Endodermal cell (in vitro differentiated cells): Measurements from ENCODE around the gene YWHAQ. TPM values are rescaled to one million over a fixed set of nuclear protein-coding genes. Genes with fewer than 3 reads are reported as not detected.

ENCODE experiments used
- DNase-seq: peaks from one replicate; pipeline ENCODE4 v3.0.0-alpha.2; 2017
- H3K27ac ChIP-seq: 2 replicates; pipeline ENCODE4 v1.5.1; 2013; ENCODE audit warnings: mild to moderate bottlenecking, low read depth, low read length, moderate library complexity
- H3K27me3 ChIP-seq: 2 replicates; pipeline ENCODE4 v1.6.1; 2013; ENCODE audit warnings: mild to moderate bottlenecking, low read length, moderate library complexity; ENCODE audit not compliant: insufficient read depth, control insufficient read depth, poor library complexity, severe bottlenecking
- H3K36me3 ChIP-seq: 2 replicates; pipeline ENCODE4 v1.7.0; 2013; ENCODE audit warnings: mild to moderate bottlenecking, low read length, moderate library complexity; ENCODE audit not compliant: control insufficient read depth, insufficient read depth
- H3K4me1 ChIP-seq: one replicate; pipeline ENCODE4 v1.7.0; 2013; ENCODE audit warnings: low read length; ENCODE audit not compliant: control insufficient read depth, insufficient read depth
- H3K4me3 ChIP-seq: 2 replicates; pipeline ENCODE4 v1.5.1; 2013; ENCODE audit warnings: mild to moderate bottlenecking, low read length, moderate library complexity
- H3K9ac ChIP-seq: 2 replicates; pipeline ENCODE4 v1.6.1; 2013; ENCODE audit warnings: mild to moderate bottlenecking, low read length, moderate library complexity; ENCODE audit not compliant: poor library complexity, severe bottlenecking; ENCODE audit errors: extremely low read depth
- H3K9me3 ChIP-seq: 2 replicates; pipeline ENCODE4 v1.6.1; 2013; ENCODE audit warnings: mild to moderate bottlenecking, low read length, moderate library complexity; ENCODE audit not compliant: control insufficient read depth
- H3K27ac Mint-ChIP-seq: 2 replicates; pipeline ENCODE4 v1.8.0; 2020; ENCODE audit warnings: mixed read lengths
- H3K27me3 Mint-ChIP-seq: 2 replicates; pipeline ENCODE4 v1.8.0; 2021; ENCODE audit warnings: mild to moderate bottlenecking, mixed read lengths; ENCODE audit not compliant: insufficient read depth
- H3K36me3 Mint-ChIP-seq: 2 replicates; pipeline ENCODE4 v1.8.0; 2020; ENCODE audit warnings: low read depth, mixed read lengths
- H3K4me1 Mint-ChIP-seq: 2 replicates; pipeline ENCODE4 v1.8.0; 2020; ENCODE audit warnings: mixed read lengths
- H3K4me3 Mint-ChIP-seq: 2 replicates; pipeline ENCODE4 v1.8.0; 2020; ENCODE audit warnings: mild to moderate bottlenecking, moderate library complexity, mixed read lengths
- H3K9me3 Mint-ChIP-seq: 2 replicates; pipeline ENCODE4 v1.8.0; 2020; ENCODE audit warnings: mild to moderate bottlenecking, mixed read lengths
- CTCF ChIP-seq: fragments of 200-600 bp; sonication (generic); conservative IDR thresholded peaks from 2 replicates; pipeline ENCODE4 v1.5.0; 2021; ENCODE audit warnings: antibody characterized with exemption, mild to moderate bottlenecking
- WGBS, 2 experiments: methylation state at CpG; one replicate each; pipeline versions ENCODE4 v1.1.5 to v1.1.7; 2013; ENCODE audit warnings: missing lambda C conversion rate in 2 of 2, mixed read lengths in 1 of 2; ENCODE audit not compliant: insufficient coverage in 1 of 2, insufficient read length in 1 of 2; 5-methylcytosine and 5-hydroxymethylcytosine counted together
- total RNA-seq, 2 donors: library from RNA; stranded (reverse); fragmentation: NEBNext Ultra II Directional in 1 of 2; extraction: Animal tissue kit (Norgen Biotek cat#: 25700) in 1 of 2; gene quantifications; 2 replicates in 1 of 2; 3 replicates in 1 of 2; pipeline ENCODE4 v1.2.1, GENCODE V29; 2021

The YWHAQ gene
- total RNA-seq, 2 donors from 2014 or later = 357 to 374 TPM

- no peak for TF ChIP-seq CTCF
- H3K4me3 ChIP-seq = peak overlapping the region; percentile 85
- H3K4me1 ChIP-seq = peaks cover 8% of the 10 kb centered on the region
- H3K9me3 ChIP-seq = no peaks in the 10 kb centered on the region
- DNase-seq = peak; percentile 75
- H3K36me3 Mint-ChIP-seq = peaks cover 28% of the 10 kb centered on the region
- H3K27me3 ChIP-seq = no peaks in the 10 kb centered on the region
- H3K27ac Mint-ChIP-seq = peak overlapping the region; percentile 71
- 55 to 59% methylated on average over 12 to 13 of the region's 13 CpGs for WGBS, 2 experiments
- peak overlapping the region; percentile 99 for H3K4me3 Mint-ChIP-seq
- H3K27ac ChIP-seq = no peak overlapping the region
- H3K36me3 ChIP-seq = peaks cover 24% of the 10 kb centered on the region
- no peak overlapping the region for H3K9ac ChIP-seq
- H3K27me3 Mint-ChIP-seq = peaks cover 4% of the 10 kb centered on the region
- no peaks in the 10 kb centered on the region for H3K9me3 Mint-ChIP-seq
- peaks cover 28% of the 10 kb centered on the region for H3K4me1 Mint-ChIP-seq
Observed at GRCh38 chr2:9631878-9632700, 1.3 kb upstream of the YWHAQ start.

GRCh38 chr2:9631553-9631819 is 689 bp upstream of the YWHAQ start:
- no peak for TF ChIP-seq CTCF
- DNase-seq = no peak
- Histone ChIP-seq H3K9me3 (no peaks in the 10 kb centered on the region), H3K4me3 (peak overlapping the region; percentile 85), H3K27me3 (no peaks in the 10 kb centered on the region), H3K36me3 (peaks cover 30% of the 10 kb centered on the region), H3K4me1 (peaks cover 9% of the 10 kb centered on the region), H3K9ac (peak overlapping the region; percentile 67), H3K27ac (peak overlapping the region; percentile 40)
- WGBS, 2 experiments = 5 to 18% methylated on average over 4 of the region's 4 CpGs
- Mint-ChIP-seq H3K36me3 (peaks cover 34% of the 10 kb centered on the region), H3K9me3 (no peaks in the 10 kb centered on the region), H3K4me1 (peaks cover 34% of the 10 kb centered on the region), H3K4me3 (peak overlapping the region; percentile 99), H3K27ac (peak overlapping the region; percentile 96), H3K27me3 (peaks cover 4% of the 10 kb centered on the region)

- peaks cover 47% of the 10 kb centered on the region for H3K36me3 Mint-ChIP-seq
- H3K4me3 ChIP-seq = peak overlapping the region; percentile 98
- TF ChIP-seq CTCF = no peak
- no peaks in the 10 kb centered on the region for H3K27me3 ChIP-seq
- no peaks in the 10 kb centered on the region for H3K9me3 Mint-ChIP-seq
- DNase-seq = peak; percentile 92
- peaks cover 9% of the 10 kb centered on the region for H3K4me1 ChIP-seq
- peaks cover 42% of the 10 kb centered on the region for H3K4me1 Mint-ChIP-seq
- 0% methylated on average over 22 to 67 of the region's 67 CpGs for WGBS, 2 experiments
- peak overlapping the region; percentile 93 for H3K9ac ChIP-seq
- peak overlapping the region; percentile 99 for H3K27ac ChIP-seq
- H3K27me3 Mint-ChIP-seq = peaks cover 4% of the 10 kb centered on the region
- no peaks in the 10 kb centered on the region for H3K9me3 ChIP-seq
- peak overlapping the region; percentile 97 for H3K27ac Mint-ChIP-seq
- peaks cover 43% of the 10 kb centered on the region for H3K36me3 ChIP-seq
- H3K4me3 Mint-ChIP-seq = peak overlapping the region; percentile 99
Observed at GRCh38 chr2:9630117-9630735, 571 bp downstream of the YWHAQ start.
